Calu3 (cell line): ENCODE results near the gene E2F1. TPM values are rescaled to one million over a fixed set of nuclear protein-coding genes. Genes with fewer than 3 reads are reported as not detected.

Experiments used
- BruUV-seq: library from RNA; stranded (reverse); fragments of 400-500 nt; replicated peaks from 2 replicates; lab custom pipeline; 2021; lab: Mats Ljungman, UMichigan
- CTCF ChIA-PET: fragments of 300-600 bp; sonication (Branson Sonifier 250); formaldehyde crosslinking; loops from one replicate; lab custom pipeline; 2022; ENCODE audit warnings: antibody characterized with exemption; lab: Charles Lee
- DNase-seq: peaks from one replicate; pipeline ENCODE4 v3.0.0; 2022
- H3K27ac Mint-ChIP-seq: one replicate; pipeline ENCODE4 v1.8.0; 2022; ENCODE audit warnings: mixed read lengths; ENCODE audit not compliant: unreplicated experiment
- H3K27me3 Mint-ChIP-seq: one replicate; pipeline ENCODE4 v1.8.0; 2022; ENCODE audit warnings: mixed read lengths; ENCODE audit not compliant: unreplicated experiment
- H3K36me3 Mint-ChIP-seq: one replicate; pipeline ENCODE4 v1.8.0; 2022; ENCODE audit warnings: mild to moderate bottlenecking, moderate library complexity, mixed read lengths; ENCODE audit not compliant: insufficient read depth, unreplicated experiment
- H3K4me1 Mint-ChIP-seq: one replicate; pipeline ENCODE4 v1.8.0; 2022; ENCODE audit warnings: mild to moderate bottlenecking, low read depth, mixed read lengths; ENCODE audit not compliant: unreplicated experiment
- H3K4me3 Mint-ChIP-seq: one replicate; pipeline ENCODE4 v1.8.0; 2022; ENCODE audit warnings: mild to moderate bottlenecking, low read depth, moderate library complexity, mixed read lengths; ENCODE audit not compliant: unreplicated experiment
- H3K9me3 Mint-ChIP-seq: one replicate; pipeline ENCODE4 v1.8.0; 2022; ENCODE audit warnings: low read depth, mixed read lengths; ENCODE audit not compliant: unreplicated experiment
- CTCF ChIP-seq: fragments of 200-600 bp; IDR thresholded peaks from one replicate; pipeline ENCODE4 v1.8.0; 2022; ENCODE audit warnings: antibody characterized with exemption; ENCODE audit not compliant: unreplicated experiment
- intact Hi-C: fragments of 100-400 bp; cut with micrococcal nuclease; formaldehyde crosslinking; loops from one replicate; pipeline ENCODE4 v1.10.0; 2022; ENCODE audit not compliant: unreplicated experiment
- total RNA-seq: library from RNA; stranded (reverse); gene quantifications from 2 replicates; pipeline ENCODE4 v1.2.3, GENCODE V29; 2022

The E2F1 gene
- total RNA-seq, 1 experiment from 2014 or later = 62.3 TPM

- no TSS peak for BruUV-seq
- Mint-ChIP-seq H3K4me1 (peaks cover 15% of the 10 kb centered on the region), H3K9me3 (peaks cover 2% of the 10 kb centered on the region), H3K4me3 (no peak overlapping the region), H3K27ac (no peak overlapping the region), H3K27me3 (no peaks in the 10 kb centered on the region), H3K36me3 (peaks cover 22% of the 10 kb centered on the region)
- no peak for DNase-seq
- intact Hi-C loops = no loop called here
- no peak for TF ChIP-seq CTCF
- CTCF ChIA-PET = no interaction called here
Measured at GRCh38 chr20:33716498-33716897, 30.3 kb upstream of the E2F1 start.

GRCh38 chr20:33713865-33714367, 27.7 kb upstream of the E2F1 start:
- Mint-ChIP-seq H3K36me3 (no peaks in the 10 kb centered on the region), H3K27me3 (no peaks in the 10 kb centered on the region), H3K4me1 (peaks cover 23% of the 10 kb centered on the region), H3K27ac (no peak overlapping the region), H3K9me3 (no peaks in the 10 kb centered on the region), H3K4me3 (no peak overlapping the region)
- BruUV-seq = no TSS peak
- TF ChIP-seq CTCF = no peak
- intact Hi-C loops = no loop called here
- CTCF ChIA-PET = interaction anchor here (0.6 kb wide), 1 partner anchor 10 kb away, joined by 4 read pairs; no protein-coding TSS in a partner anchor
- no peak for DNase-seq

- CTCF ChIA-PET = no interaction called here
- Mint-ChIP-seq H3K36me3 (peaks cover 10% of the 10 kb centered on the region), H3K27ac (no peak overlapping the region), H3K4me1 (peaks cover 23% of the 10 kb centered on the region), H3K27me3 (no peaks in the 10 kb centered on the region), H3K4me3 (no peak overlapping the region), H3K9me3 (no peaks in the 10 kb centered on the region)
- intact Hi-C loops = no loop called here
- no peak for TF ChIP-seq CTCF
- no peak for DNase-seq
- no TSS peak for BruUV-seq
Measured at GRCh38 chr20:33711446-33711738, 25.2 kb upstream of the E2F1 start.

GRCh38 chr20:33710681-33711445, 24.7 kb upstream of the E2F1 start:
- CTCF ChIA-PET = no interaction called here
- peak overlapping the region; percentile 9 for H3K27ac Mint-ChIP-seq
- peaks cover 10% of the 10 kb centered on the region for H3K36me3 Mint-ChIP-seq
- intact Hi-C loops = no loop called here
- H3K9me3 Mint-ChIP-seq = no peaks in the 10 kb centered on the region
- DNase-seq = no peak
- peaks cover 23% of the 10 kb centered on the region for H3K4me1 Mint-ChIP-seq
- no TSS peak for BruUV-seq
- H3K4me3 Mint-ChIP-seq = no peak overlapping the region
- H3K27me3 Mint-ChIP-seq = no peaks in the 10 kb centered on the region
- no peak for TF ChIP-seq CTCF
